Activated T-helper 2 cell treated with anti-CD3 and anti-CD28 coated beads, Interferon-gamma antibody, Interleukin-2, Interleukin-4, amounts not matched to agents 10 μg/mL and 5 μg/mL and 100 μg/mL, durations not matched to agents 14 hours and 24 hours and 36 hours (primary cell): ENCODE data around the gene ERBB3. TPM values are rescaled to one million over a fixed set of nuclear protein-coding genes. Genes with fewer than 3 reads are reported as not detected.

Experiments used
- DNase-seq: peaks from one replicate; pipeline ENCODE4 v3.0.0; 2021; ENCODE audit warnings: low spot score
- H3K27ac Mint-ChIP-seq: one replicate; pipeline ENCODE4 v1.8.0; 2021; ENCODE audit warnings: mixed read lengths
- H3K27me3 Mint-ChIP-seq: one replicate; pipeline ENCODE4 v1.8.0; 2021; ENCODE audit warnings: low read depth, mixed read lengths
- H3K36me3 Mint-ChIP-seq: one replicate; pipeline ENCODE4 v1.8.0; 2021; ENCODE audit warnings: low read depth, mixed read lengths
- H3K4me1 Mint-ChIP-seq: one replicate; pipeline ENCODE4 v1.8.0; 2021; ENCODE audit warnings: low read depth, mixed read lengths
- H3K4me3 Mint-ChIP-seq: one replicate; pipeline ENCODE4 v1.8.0; 2021; ENCODE audit warnings: low read depth, mild to moderate bottlenecking, moderate library complexity, mixed read lengths
- H3K9me3 Mint-ChIP-seq: one replicate; pipeline ENCODE4 v1.8.0; 2021; ENCODE audit warnings: mixed read lengths
- intact Hi-C: fragments of 100-400 bp; cut with micrococcal nuclease; formaldehyde crosslinking; loops from one replicate; pipeline ENCODE4 v1.15.1; 2023
- total RNA-seq: library from RNA; stranded (reverse); gene quantifications from 2 replicates; pipeline ENCODE4 v1.2.3, GENCODE V29; 2022

The ERBB3 gene
- total RNA-seq, 1 donor from 2014 or later = 0.71 TPM

DNA sequence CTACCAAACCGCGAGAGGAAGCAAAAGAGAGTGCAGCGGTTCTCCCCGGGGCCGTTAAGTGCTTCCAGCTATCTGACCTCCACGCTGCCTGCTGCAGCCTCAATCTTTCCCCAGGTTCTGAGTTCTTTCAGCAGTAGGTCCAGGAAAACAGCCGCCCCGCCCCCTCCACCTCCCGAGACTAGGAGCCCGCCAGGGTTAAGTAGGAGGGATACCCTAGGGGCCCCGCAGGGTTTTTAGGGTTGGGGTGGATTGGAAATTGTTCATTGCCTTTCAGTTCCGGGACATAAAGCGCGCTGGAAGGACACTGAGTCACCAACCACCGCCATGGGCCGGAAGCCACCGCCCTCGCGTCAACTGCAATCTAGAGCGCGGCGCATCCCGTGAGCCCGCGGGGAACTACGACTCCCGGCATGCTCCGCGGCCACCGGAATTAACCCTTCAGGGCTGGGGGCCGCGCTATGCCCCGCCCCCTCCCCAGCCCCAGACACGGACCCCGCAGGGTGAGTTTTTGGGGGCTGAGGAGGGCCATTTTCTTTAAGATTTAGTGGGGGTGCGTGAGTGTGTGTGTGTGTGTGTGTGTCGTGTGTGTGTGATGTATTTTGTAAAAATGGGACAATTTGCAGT, 72.3 kb downstream of the ERBB3 start, which contains the start of gene MYL6B:
MYL6B (plus strand) TSS at position 456 of the 624 bp plus-strand sequence. CDS start 1,332 bp downstream, outside the sequence.
- H3K36me3 Mint-ChIP-seq = peaks cover 13% of the 10 kb centered on the region
- peak within 1 kb of the TSS; percentile 98 for H3K27ac Mint-ChIP-seq
- H3K4me3 Mint-ChIP-seq = peak within 1 kb of the TSS; percentile 95
- peaks cover 41% of the 10 kb centered on the region for H3K4me1 Mint-ChIP-seq
- H3K9me3 Mint-ChIP-seq = no peaks in the 10 kb centered on the region
- peak; percentile 93 for DNase-seq
- no peaks in the 10 kb centered on the region for H3K27me3 Mint-ChIP-seq
- intact Hi-C loops = loop anchor here (1.0 to 5.0 kb wide), 4 partner anchors 26 to 70 kb away; partner anchors contain the start of genes NABP2, RNF41 and ZC3H10

Other genes starting within 250 kb of the ERBB3 start
- gene MMP19, start 237.2 kb upstream of the ERBB3 start, total RNA-seq = not detected in 2 replicates
- gene PYM1, start 152.3 kb upstream of the ERBB3 start, total RNA-seq = 37.5 and 43.4 TPM in 2 replicates
- gene DGKA, start 149.0 kb upstream of the ERBB3 start, total RNA-seq = 218 and 242 TPM in 2 replicates
- gene PMEL, start 114.1 kb upstream of the ERBB3 start, total RNA-seq = 0.32 and 0.37 TPM in 2 replicates
- 116 and 121 TPM in 2 replicates for gene CDK2, start 113.3 kb upstream of the ERBB3 start, total RNA-seq
- 47.9 and 51.0 TPM in 2 replicates for gene RAB5B, start 106.1 kb upstream of the ERBB3 start, total RNA-seq
- 19.9 and 21.2 TPM in 2 replicates for gene SUOX, start 82.9 kb upstream of the ERBB3 start, total RNA-seq
- 34.8 and 35.5 TPM in 2 replicates for gene IKZF4, start 59.1 kb upstream of the ERBB3 start, total RNA-seq
- 43.9 and 45.2 TPM in 2 replicates for gene RPS26, start 38.2 kb upstream of the ERBB3 start, total RNA-seq
- gene PA2G4, start 24.4 kb downstream of the ERBB3 start, total RNA-seq = 356 and 364 TPM in 2 replicates
- 3,925 and 4,057 TPM in 2 replicates for gene RPL41, start 36.5 kb downstream of the ERBB3 start, total RNA-seq
- gene ZC3H10, start 38.1 kb downstream of the ERBB3 start, total RNA-seq = 7.7 and 9.2 TPM in 2 replicates
- 154 TPM in 2 replicates for gene ESYT1, start 48.1 kb downstream of the ERBB3 start, total RNA-seq
- gene MYL6B, start 72.4 kb downstream of the ERBB3 start, total RNA-seq = 89.7 and 94.3 TPM in 2 replicates
- gene MYL6, start 78.2 kb downstream of the ERBB3 start, total RNA-seq = 1,051 and 1,067 TPM in 2 replicates
- gene SMARCC2, start 109.3 kb downstream of the ERBB3 start, total RNA-seq = 131 and 136 TPM in 2 replicates
- gene RNF41, start 141.8 kb downstream of the ERBB3 start, total RNA-seq = 38.5 TPM in 2 replicates
- gene NABP2, start 144.2 kb downstream of the ERBB3 start, total RNA-seq = 77.3 and 86.8 TPM in 2 replicates
- 0.39 and 1.4 TPM in 2 replicates for gene SLC39A5, start 149.9 kb downstream of the ERBB3 start, total RNA-seq
- gene ANKRD52, start 178.2 kb downstream of the ERBB3 start, total RNA-seq = 66.0 and 78.0 TPM in 2 replicates
- gene COQ10A, start 186.8 kb downstream of the ERBB3 start, total RNA-seq = 15.9 and 17.0 TPM in 2 replicates
- gene CS, start 220.2 kb downstream of the ERBB3 start, total RNA-seq = 250 and 253 TPM in 2 replicates
- gene CNPY2, start 235.8 kb downstream of the ERBB3 start, total RNA-seq = 160 and 165 TPM in 2 replicates